ENCODE results near the gene ZNF740. TPM values are rescaled to one million over a fixed set of nuclear protein-coding genes. Genes with fewer than 3 reads are reported as not detected.
A peak's percentile ranks its signal among the peaks of the same experiment; 100 is the strongest.

ZNF740 gene
- total RNA-seq, 1 donor, result 15.2 TPM

GRCh38 chr12:53211476-53212381 is 31.2 kb downstream of the ZNF740 start:
- H3K4me1 ChIP-seq (ENCODE audit: insufficient read depth, low read length), result peaks cover 58% of the 10 kb centered on the region

GRCh38 chr12:53212931-53213330 is 32.4 kb downstream of the ZNF740 start:
- H3K4me1 ChIP-seq (ENCODE audit: insufficient read depth, low read length), result peaks cover 58% of the 10 kb centered on the region
- no peaks in the 10 kb centered on the region for H3K27me3 ChIP-seq (ENCODE audit: insufficient read depth, low read length)
- H3K4me3 ChIP-seq (ENCODE audit: low read length), result no peak overlapping the region
- no peaks in the 10 kb centered on the region for H3K9me3 ChIP-seq (ENCODE audit: low read depth, low read length)

More at GRCh38 chr12:53211476-53212381, 31.2 kb downstream of the ZNF740 start:
- Histone ChIP-seq H3K4me3 (ENCODE audit: low read length) (no peak overlapping the region), H3K9me3 (ENCODE audit: low read depth, low read length) (no peaks in the 10 kb centered on the region), H3K27me3 (ENCODE audit: insufficient read depth, low read length) (no peaks in the 10 kb centered on the region)

DNA sequence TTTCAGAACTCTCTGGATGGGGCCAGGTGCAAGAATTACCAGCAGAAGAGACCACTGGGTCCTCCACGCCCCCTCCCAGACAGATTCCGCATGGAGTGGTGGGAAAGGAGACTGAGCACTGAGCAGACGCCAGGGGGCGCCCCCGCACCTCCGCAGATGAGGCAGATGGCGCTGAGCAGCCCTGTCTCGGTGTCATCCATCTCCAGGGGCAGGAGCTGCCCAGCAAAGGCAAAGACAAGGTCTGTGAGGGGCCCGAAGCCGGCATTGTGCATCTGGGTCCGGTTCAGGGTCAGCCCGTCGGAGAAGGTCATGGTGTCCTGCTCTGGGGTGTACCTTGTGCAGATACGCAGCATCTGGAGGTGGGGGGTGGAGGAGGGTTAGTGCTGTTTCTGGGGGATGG is 32.8 kb downstream of the ZNF740 start:
- H3K27me3 ChIP-seq (ENCODE audit: insufficient read depth, low read length), result no peaks in the 10 kb centered on the region
- H3K9me3 ChIP-seq (ENCODE audit: low read depth, low read length), result no peaks in the 10 kb centered on the region
- peaks cover 58% of the 10 kb centered on the region for H3K4me1 ChIP-seq (ENCODE audit: insufficient read depth, low read length)
- no peak overlapping the region for H3K4me3 ChIP-seq (ENCODE audit: low read length)

DNA sequence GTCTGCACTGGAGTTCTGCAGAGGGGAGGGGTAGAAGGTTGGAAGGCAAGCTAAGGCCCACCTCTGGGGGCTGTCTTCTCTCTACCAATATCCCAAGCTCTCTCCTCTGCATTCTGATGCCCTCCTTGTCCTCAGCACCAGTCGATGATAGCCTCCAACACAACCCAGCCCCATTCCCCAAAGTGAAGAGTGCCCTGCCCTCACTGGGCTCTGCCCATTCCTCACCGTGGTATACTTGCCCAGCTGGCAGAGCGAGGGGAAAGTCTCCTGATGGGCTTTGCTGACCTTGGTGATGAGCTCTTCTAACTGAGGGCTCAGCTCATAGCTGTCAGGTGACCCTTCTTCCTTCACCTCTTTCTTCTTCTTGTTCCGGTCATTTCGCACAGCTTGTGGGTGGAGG is 33.7 kb downstream of the ZNF740 start:
- no peaks in the 10 kb centered on the region for H3K27me3 ChIP-seq (ENCODE audit: insufficient read depth, low read length)
- H3K4me1 ChIP-seq (ENCODE audit: insufficient read depth, low read length), result peaks cover 57% of the 10 kb centered on the region
- H3K4me3 ChIP-seq (ENCODE audit: low read length), result no peak overlapping the region
- no peaks in the 10 kb centered on the region for H3K9me3 ChIP-seq (ENCODE audit: low read depth, low read length)

DNA sequence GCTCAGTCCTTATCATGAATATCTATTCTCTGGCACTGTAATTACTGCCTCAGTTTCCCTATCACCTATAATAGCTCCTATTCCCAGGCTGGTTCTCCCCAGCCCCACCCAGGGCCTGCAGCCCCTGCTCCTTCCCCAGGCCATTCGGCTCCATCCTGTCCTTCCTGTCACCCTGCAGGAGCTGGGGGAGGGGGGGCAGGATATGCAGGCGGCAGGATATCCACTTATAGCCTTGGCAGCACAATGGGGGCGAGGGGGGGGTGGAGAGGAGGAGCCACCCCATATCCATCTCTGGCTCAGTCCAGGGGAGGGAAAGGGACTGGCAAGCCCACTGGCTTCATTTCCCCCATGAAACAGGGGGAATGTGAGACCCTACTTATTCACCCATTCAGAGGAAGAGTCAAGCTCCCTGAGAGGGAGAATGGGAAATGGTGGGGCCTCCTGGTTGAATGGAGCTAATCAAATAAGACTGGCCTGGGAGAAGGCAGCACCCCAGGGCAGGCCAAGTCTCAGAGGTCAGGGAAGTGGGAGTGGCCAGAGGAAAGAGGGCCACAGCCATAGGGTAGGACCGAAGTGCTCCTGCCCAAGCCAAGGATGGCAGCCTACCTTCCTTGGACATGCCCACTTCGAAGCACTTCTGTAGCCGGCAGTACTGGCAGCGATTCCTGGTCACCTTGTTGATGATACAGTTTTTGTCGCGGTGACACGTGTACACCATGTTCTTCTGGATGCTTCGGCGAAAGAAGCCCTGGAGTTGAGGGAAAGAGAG is 34.3 kb downstream of the ZNF740 start:
- peaks cover 57% of the 10 kb centered on the region for H3K4me1 ChIP-seq (ENCODE audit: insufficient read depth, low read length)
- H3K9me3 ChIP-seq (ENCODE audit: low read depth, low read length), result no peaks in the 10 kb centered on the region
- no peaks in the 10 kb centered on the region for H3K27me3 ChIP-seq (ENCODE audit: insufficient read depth, low read length)
- H3K4me3 ChIP-seq (ENCODE audit: low read length), result no peak overlapping the region

- H3K9me3 ChIP-seq (ENCODE audit: low read depth, low read length), result no peaks in the 10 kb centered on the region
- peaks cover 51% of the 10 kb centered on the region for H3K4me1 ChIP-seq (ENCODE audit: insufficient read depth, low read length)
- H3K4me3 ChIP-seq (ENCODE audit: low read length), result no peak overlapping the region
- no peaks in the 10 kb centered on the region for H3K27me3 ChIP-seq (ENCODE audit: insufficient read depth, low read length)
Observed at GRCh38 chr12:53215497-53215896, 35.0 kb downstream of the ZNF740 start.

- Histone ChIP-seq H3K9me3 (ENCODE audit: low read depth, low read length) (no peaks in the 10 kb centered on the region), H3K27me3 (ENCODE audit: insufficient read depth, low read length) (no peaks in the 10 kb centered on the region), H3K4me1 (ENCODE audit: insufficient read depth, low read length) (peaks cover 54% of the 10 kb centered on the region), H3K4me3 (ENCODE audit: low read length) (no peak overlapping the region)
Observed at GRCh38 chr12:53217051-53217930, 36.8 kb downstream of the ZNF740 start.

DNA sequence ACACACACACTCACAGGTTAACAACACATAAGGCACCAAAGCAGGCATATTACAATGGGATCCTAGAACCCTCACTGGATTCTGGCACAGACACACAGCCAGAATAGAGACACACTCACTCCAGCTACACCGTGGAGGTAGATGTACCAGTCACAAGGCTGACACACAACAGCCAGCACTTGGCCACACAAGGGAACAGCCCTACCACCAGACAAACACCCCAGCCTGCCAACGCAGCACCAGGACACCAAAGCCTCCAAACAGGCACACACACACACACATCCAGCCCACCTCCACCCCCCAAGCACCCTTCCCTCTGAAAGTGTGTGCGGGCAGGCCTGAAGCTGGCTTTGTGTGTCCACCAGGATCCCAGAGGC is 37.4 kb downstream of the ZNF740 start:
- Histone ChIP-seq H3K4me3 (ENCODE audit: low read length) (no peak overlapping the region), H3K9me3 (ENCODE audit: low read depth, low read length) (no peaks in the 10 kb centered on the region)

GRCh38 chr12:53218551-53219291 is 38.2 kb downstream of the ZNF740 start:
- Histone ChIP-seq H3K9me3 (ENCODE audit: low read depth, low read length) (no peaks in the 10 kb centered on the region), H3K27me3 (ENCODE audit: insufficient read depth, low read length) (no peaks in the 10 kb centered on the region), H3K4me3 (ENCODE audit: low read length) (peak overlapping the region; percentile 75), H3K4me1 (ENCODE audit: insufficient read depth, low read length) (peaks cover 60% of the 10 kb centered on the region)

More for the DNA sequence above, 37.4 kb downstream of the ZNF740 start:
- Histone ChIP-seq H3K27me3 (ENCODE audit: insufficient read depth, low read length) (no peaks in the 10 kb centered on the region), H3K4me1 (ENCODE audit: insufficient read depth, low read length) (peaks cover 61% of the 10 kb centered on the region)

- peak overlapping the region; percentile 75 for H3K4me3 ChIP-seq (ENCODE audit: low read length)
- H3K9me3 ChIP-seq (ENCODE audit: low read depth, low read length), result no peaks in the 10 kb centered on the region
- peaks cover 67% of the 10 kb centered on the region for H3K4me1 ChIP-seq (ENCODE audit: insufficient read depth, low read length)
- H3K27me3 ChIP-seq (ENCODE audit: insufficient read depth, low read length), result no peaks in the 10 kb centered on the region
Observed at GRCh38 chr12:53219292-53219955, 38.9 kb downstream of the ZNF740 start.

- Histone ChIP-seq H3K27me3 (ENCODE audit: insufficient read depth, low read length) (no peaks in the 10 kb centered on the region), H3K4me3 (ENCODE audit: low read length) (peak overlapping the region; percentile 75), H3K4me1 (ENCODE audit: insufficient read depth, low read length) (peaks cover 71% of the 10 kb centered on the region), H3K9me3 (ENCODE audit: low read depth, low read length) (no peaks in the 10 kb centered on the region)
Observed at GRCh38 chr12:53219956-53220693, 39.6 kb downstream of the ZNF740 start.

DNA sequence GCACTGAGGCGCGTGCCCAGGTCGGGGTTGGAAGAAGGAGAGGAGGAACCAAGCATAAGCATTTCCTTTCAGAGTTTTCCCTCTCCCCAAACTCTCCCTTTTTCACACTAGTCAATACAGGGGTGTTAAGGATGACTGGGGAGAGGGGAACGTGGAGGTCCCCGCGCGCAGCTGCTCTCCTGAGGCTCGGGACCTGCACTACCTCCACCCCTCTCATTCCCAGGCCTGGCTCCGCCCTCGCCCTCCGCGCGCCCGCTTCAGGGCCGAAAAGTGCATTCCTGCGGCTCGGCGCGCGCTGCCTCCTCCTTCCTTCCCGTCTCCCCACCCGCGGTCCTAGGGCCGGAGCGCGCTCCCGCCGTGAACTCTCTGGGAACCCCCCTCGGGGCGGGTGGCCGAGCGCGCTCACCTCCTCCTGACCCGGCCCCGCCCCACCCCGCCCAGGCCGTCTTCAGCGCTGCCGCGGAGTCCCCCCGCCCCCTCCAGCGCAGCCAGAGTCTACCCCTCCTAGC is 40.2 kb downstream of the ZNF740 start:
- Histone ChIP-seq H3K4me1 (ENCODE audit: insufficient read depth, low read length) (peaks cover 68% of the 10 kb centered on the region), H3K4me3 (ENCODE audit: low read length) (peak overlapping the region; percentile 75), H3K9me3 (ENCODE audit: low read depth, low read length) (no peaks in the 10 kb centered on the region), H3K27me3 (ENCODE audit: insufficient read depth, low read length) (no peaks in the 10 kb centered on the region)
